A673 (cell line): Measurements from ENCODE around the gene SPSB3. TPM values are rescaled to one million over a fixed set of nuclear protein-coding genes. Genes with fewer than 3 reads are reported as not detected.

Experiments used
- BruUV-seq: library from RNA; stranded (reverse); fragments of 400-500 nt; replicated peaks from 2 replicates; lab custom pipeline; 2021; lab: Mats Ljungman, UMichigan
- CTCF ChIA-PET: fragments of 300-600 bp; sonication (Branson Sonifier 250); formaldehyde crosslinking; loops from one replicate; lab custom pipeline; 2022; ENCODE audit warnings: antibody characterized with exemption; lab: Charles Lee
- POLR2A ChIA-PET: fragments of 300-600 bp; sonication (Branson Sonifier 250); formaldehyde crosslinking; loops from one replicate; lab custom pipeline; 2022; ENCODE audit warnings: antibody characterized with exemption; ENCODE audit not compliant: low non-redundant PET; lab: Charles Lee
- DNase-seq: peaks from one replicate; pipeline ENCODE4 v3.0.0-alpha.2; 2015; ENCODE audit warnings: low spot score
- H3K27ac ChIP-seq: fragments of 200-600 bp; sonication (generic); 2 replicates; pipeline ENCODE4 v1.5.1; 2016; ENCODE audit warnings: mixed run types, low read depth, mild to moderate bottlenecking, mixed read lengths, antibody characterized with exemption, low read length; ENCODE audit not compliant: poor library complexity, severe bottlenecking
- H3K27me3 ChIP-seq: fragments of 200-600 bp; sonication (generic); replicated peaks from 2 replicates; pipeline ENCODE4 v1.6.1; 2017; ENCODE audit warnings: mixed run types, low read depth, mild to moderate bottlenecking, mixed read lengths, antibody characterized with exemption, low read length; ENCODE audit not compliant: insufficient read depth, poor library complexity
- H3K36me3 ChIP-seq: fragments of 200-600 bp; sonication (generic); 2 replicates; pipeline ENCODE4 v1.6.1; 2016; ENCODE audit warnings: mixed run types, mild to moderate bottlenecking, mixed read lengths, antibody characterized with exemption, low read length; ENCODE audit not compliant: insufficient read depth, poor library complexity, severe bottlenecking
- H3K4me1 ChIP-seq: fragments of 200-600 bp; sonication (generic); 2 replicates; pipeline ENCODE4 v1.6.1; 2017; ENCODE audit warnings: mixed run types, mild to moderate bottlenecking, mixed read lengths, antibody characterized with exemption, low read length; ENCODE audit not compliant: insufficient read depth, poor library complexity, severe bottlenecking
- H3K4me3 ChIP-seq: fragments of 200-600 bp; sonication (generic); 2 replicates; pipeline ENCODE4 v1.5.1; 2016; ENCODE audit warnings: low read depth, mixed run types, mild to moderate bottlenecking, mixed read lengths, low read length; ENCODE audit not compliant: poor library complexity, severe bottlenecking
- H3K9me3 ChIP-seq: fragments of 200-600 bp; sonication (generic); 2 replicates; pipeline ENCODE4 v1.6.1; 2016; ENCODE audit warnings: mixed run types, low read depth, mild to moderate bottlenecking, mixed read lengths, antibody characterized with exemption, low read length; ENCODE audit not compliant: poor library complexity, severe bottlenecking
- CTCF ChIP-seq: fragments of 300-800, 200-600 bp; sonication (generic); conservative IDR thresholded peaks from 2 replicates; pipeline ENCODE4 v1.5.1; 2017; ENCODE audit warnings: low read depth, mild to moderate bottlenecking, antibody characterized with exemption, low read length, moderate library complexity, mixed read lengths
- EZH2 ChIP-seq: fragments of 200-600 bp; sonication (generic); IDR thresholded peaks from 2 replicates; pipeline ENCODE4 v1.6.1; 2017; ENCODE audit warnings: borderline replicate concordance, low read depth, mild to moderate bottlenecking, mixed read lengths, antibody characterized with exemption, low read length; ENCODE audit not compliant: poor library complexity, severe bottlenecking
- intact Hi-C: fragments of 100-400 bp; cut with micrococcal nuclease; formaldehyde crosslinking; loops from one replicate; pipeline ENCODE4 v1.10.0; 2022; ENCODE audit not compliant: unreplicated experiment
- total RNA-seq: library from RNA; stranded (reverse); gene quantifications from 2 replicates; pipeline ENCODE4 v1.2.3, GENCODE V29; 2021

The SPSB3 gene
- total RNA-seq, 1 experiment from 2014 or later = 15.0 TPM

- TF ChIP-seq EZH2 = no peak
- TF ChIP-seq CTCF = no peak
- Histone ChIP-seq H3K4me3 (no peak overlapping the region), H3K27ac (no peak overlapping the region), H3K4me1 (no peaks in the 10 kb centered on the region), H3K36me3 (peaks cover 14% of the 10 kb centered on the region), H3K27me3 (no peaks in the 10 kb centered on the region), H3K9me3 (no peaks in the 10 kb centered on the region)
- no TSS peak for BruUV-seq
- intact Hi-C loops = no loop called here
- no peak for DNase-seq
- ChIA-PET POLR2A (no interaction called here), CTCF (no interaction called here)
Observed at GRCh38 chr16:1745181-1745899, 37.0 kb downstream of the SPSB3 start.

- no peaks in the 10 kb centered on the region for H3K9me3 ChIP-seq
- H3K4me3 ChIP-seq = no peak overlapping the region
- DNase-seq = no peak
- H3K4me1 ChIP-seq = no peaks in the 10 kb centered on the region
- peaks cover 10% of the 10 kb centered on the region for H3K36me3 ChIP-seq
- TF ChIP-seq EZH2 (no peak), CTCF (no peak)
- ChIA-PET POLR2A (no interaction called here), CTCF (no interaction called here)
- no peaks in the 10 kb centered on the region for H3K27me3 ChIP-seq
- no peak overlapping the region for H3K27ac ChIP-seq
- no TSS peak for BruUV-seq
- intact Hi-C loops = no loop called here
Observed at GRCh38 chr16:1744338-1744840, 38.0 kb downstream of the SPSB3 start.

- Histone ChIP-seq H3K9me3 (no peaks in the 10 kb centered on the region), H3K27ac (no peak overlapping the region), H3K4me1 (no peaks in the 10 kb centered on the region), H3K27me3 (no peaks in the 10 kb centered on the region), H3K4me3 (no peak overlapping the region), H3K36me3 (peaks cover 10% of the 10 kb centered on the region)
- ChIA-PET POLR2A (no interaction called here), CTCF (no interaction called here)
- TF ChIP-seq EZH2 (no peak), CTCF (no peak)
- intact Hi-C loops = no loop called here
- no TSS peak for BruUV-seq
- DNase-seq = no peak
Observed at GRCh38 chr16:1743376-1744337, 38.7 kb downstream of the SPSB3 start.
